Measurements from ENCODE around the gene TRIP12. TPM values are rescaled to one million over a fixed set of nuclear protein-coding genes. Genes with fewer than 3 reads are reported as not detected.
"Not testable (repeated sequence)": the region's sequence is repeated elsewhere in the genome, so short reads cannot be mapped to it uniquely, and the experiment has no call there.

TRIP12 gene
- total and polyA plus RNA-seq, 12 donors = 15.6 to 247 (median 198) TPM

DNA sequence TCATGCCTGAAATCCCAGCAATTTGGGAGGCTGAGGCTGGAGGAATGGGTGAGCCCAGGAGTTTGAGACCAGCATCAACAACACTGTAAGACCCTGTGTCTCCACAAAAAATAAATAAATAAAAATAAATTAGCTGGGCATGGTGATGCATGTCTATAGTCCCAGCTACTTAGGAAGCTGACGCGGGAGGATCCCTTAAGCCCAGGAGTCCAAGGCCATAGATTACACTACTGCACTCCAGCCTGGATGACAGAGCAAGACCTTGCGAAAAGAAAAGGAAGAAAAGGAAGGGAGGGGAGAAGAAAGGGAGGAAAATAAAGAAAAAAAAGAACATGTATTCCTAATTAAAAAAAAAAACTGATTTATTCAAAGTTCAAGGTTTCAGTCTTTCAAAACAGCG lies 78.2 kb downstream of the TRIP12 start:
- intact Hi-C loops (cut with DNase I) = no loop called here
- Histone ChIP-seq H3K27me3 (no peaks in the 10 kb centered on the region), H3K27ac (no peak overlapping the region), H3K36me3 (peaks cover 0 to 66% (median 6%) of the 10 kb centered on the region in 9 donors), H3K4me3 (no peak overlapping the region), H3K9me3 (no peaks in the 10 kb centered on the region), H3K4me1 (peaks cover 0 to 25% (median 12%) of the 10 kb centered on the region in 9 donors)
- ATAC-seq (no peak), DNase-seq (no peak)
- TF ChIP-seq, protein P1, sequence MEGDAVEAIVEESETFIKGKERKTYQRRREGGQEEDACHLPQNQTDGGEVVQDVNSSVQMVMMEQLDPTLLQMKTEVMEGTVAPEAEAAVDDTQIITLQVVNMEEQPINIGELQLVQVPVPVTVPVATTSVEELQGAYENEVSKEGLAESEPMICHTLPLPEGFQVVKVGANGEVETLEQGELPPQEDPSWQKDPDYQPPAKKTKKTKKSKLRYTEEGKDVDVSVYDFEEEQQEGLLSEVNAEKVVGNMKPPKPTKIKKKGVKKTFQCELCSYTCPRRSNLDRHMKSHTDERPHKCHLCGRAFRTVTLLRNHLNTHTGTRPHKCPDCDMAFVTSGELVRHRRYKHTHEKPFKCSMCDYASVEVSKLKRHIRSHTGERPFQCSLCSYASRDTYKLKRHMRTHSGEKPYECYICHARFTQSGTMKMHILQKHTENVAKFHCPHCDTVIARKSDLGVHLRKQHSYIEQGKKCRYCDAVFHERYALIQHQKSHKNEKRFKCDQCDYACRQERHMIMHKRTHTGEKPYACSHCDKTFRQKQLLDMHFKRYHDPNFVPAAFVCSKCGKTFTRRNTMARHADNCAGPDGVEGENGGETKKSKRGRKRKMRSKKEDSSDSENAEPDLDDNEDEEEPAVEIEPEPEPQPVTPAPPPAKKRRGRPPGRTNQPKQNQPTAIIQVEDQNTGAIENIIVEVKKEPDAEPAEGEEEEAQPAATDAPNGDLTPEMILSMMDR (IDR thresholded peaks at IDR 0.05) = no peak
- WGBS, 2 donors = 98% methylated on average over 4 of the region's 4 CpGs

- ATAC-seq = no peak
- Histone ChIP-seq H3K27me3 (no peaks in the 10 kb centered on the region), H3K4me3 (no peak overlapping the region), H3K36me3 (peaks cover 0 to 82% (median 12%) of the 10 kb centered on the region in 9 donors), H3K27ac (no peak overlapping the region), H3K4me1 (peaks cover 0 to 31% (median 3%) of the 10 kb centered on the region in 9 donors), H3K9me3 (no peaks in the 10 kb centered on the region)
- TF ChIP-seq, protein P1 (IDR thresholded peaks at IDR 0.05) = no peak
- DNase-seq = no peak
- WGBS, 2 donors = 64 to 67% methylated on average over 6 of the region's 6 CpGs
- intact Hi-C loops (cut with DNase I) = no loop called here
Measured at GRCh38 chr2:229838729-229839128, 83.1 kb downstream of the TRIP12 start.

GRCh38 chr2:229836847-229837246 lies 85.0 kb downstream of the TRIP12 start:
- no peak for ATAC-seq
- no peak for DNase-seq
- Histone ChIP-seq H3K4me1 (peaks cover 0 to 50% (median 20%) of the 10 kb centered on the region in 9 donors), H3K27ac (no peak overlapping the region), H3K27me3 (no peaks in the 10 kb centered on the region), H3K4me3 (no peak overlapping the region), H3K9me3 (no peaks in the 10 kb centered on the region), H3K36me3 (peaks cover 0 to 84% (median 12%) of the 10 kb centered on the region in 9 donors)
- intact Hi-C loops (cut with DNase I) = no loop called here
- 80 to 84% methylated on average over 7 of the region's 7 CpGs for WGBS, 2 donors
- TF ChIP-seq, protein P1 (IDR thresholded peaks at IDR 0.05) = no peak

DNA sequence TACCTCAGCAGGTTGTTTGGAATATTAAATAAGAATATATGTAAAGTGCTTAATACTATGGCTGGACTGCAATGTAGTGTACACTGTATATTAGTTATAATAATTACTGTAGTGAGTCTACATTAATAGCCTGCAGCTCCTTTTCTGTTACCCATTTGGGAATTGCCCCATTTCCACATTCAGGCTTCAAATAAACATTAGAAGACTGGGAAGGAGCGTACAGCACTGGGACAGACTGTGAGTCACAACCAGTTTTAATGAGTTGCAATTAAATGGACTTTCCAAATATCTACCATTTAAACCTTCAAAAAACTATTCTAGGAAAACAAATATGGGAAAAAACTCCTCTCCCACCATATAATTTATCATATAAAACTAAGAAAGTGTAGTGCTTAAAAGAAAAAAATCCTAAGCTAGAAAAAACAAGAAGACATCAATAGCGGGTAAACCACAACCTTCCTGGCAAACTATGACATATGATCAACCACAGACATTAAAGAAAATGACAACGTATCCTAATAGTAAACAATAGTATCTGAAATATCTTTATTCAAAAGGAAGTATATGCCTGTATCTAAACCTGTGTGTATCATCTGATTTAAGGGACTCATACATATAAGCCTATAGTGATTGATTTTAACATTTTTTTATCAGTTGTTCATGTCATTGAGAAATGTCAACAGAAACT lies 86.1 kb downstream of the TRIP12 start:
- H3K27me3 ChIP-seq = no peaks in the 10 kb centered on the region
- WGBS, 2 donors = 88 to 93% methylated on average over 3 of the region's 3 CpGs
- H3K9me3 ChIP-seq = no peaks in the 10 kb centered on the region
- H3K27ac ChIP-seq = no peak overlapping the region
- no peak for DNase-seq
- intact Hi-C loops (cut with DNase I) = no loop called here
- peaks cover 0 to 51% (median 20%) of the 10 kb centered on the region in 9 donors for H3K4me1 ChIP-seq
- no peak overlapping the region for H3K4me3 ChIP-seq
- peaks cover 0 to 84% (median 11%) of the 10 kb centered on the region in 9 donors for H3K36me3 ChIP-seq
- TF ChIP-seq, protein P1 (IDR thresholded peaks at IDR 0.05) = no peak
- ATAC-seq = no peak

DNA sequence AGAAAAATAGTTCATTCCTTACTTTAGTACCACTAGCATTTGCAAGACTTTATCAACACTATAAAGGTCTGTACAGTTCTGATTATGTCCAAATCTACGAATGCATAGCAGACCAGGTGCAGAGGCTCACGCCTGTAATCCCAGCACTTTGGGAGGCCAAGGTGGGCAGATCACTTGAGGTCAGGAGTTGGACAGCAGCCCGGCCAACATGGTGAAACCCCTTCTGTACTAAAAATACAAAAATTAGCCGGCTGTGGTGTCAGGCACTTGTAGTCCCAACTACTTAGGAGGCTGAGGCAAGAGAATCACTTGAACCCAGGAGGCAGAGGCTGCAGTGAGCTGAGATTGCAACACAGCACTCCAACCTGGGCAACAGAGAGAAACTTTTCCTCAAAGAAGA lies 87.4 kb downstream of the TRIP12 start:
- H3K27me3 ChIP-seq; DNase-seq; ATAC-seq; intact Hi-C loops (cut with DNase I); H3K9me3 ChIP-seq; H3K4me3 ChIP-seq; H3K27ac ChIP-seq: not testable (repeated sequence)
- Histone ChIP-seq H3K4me1 (peaks cover 0 to 51% (median 20%) of the 10 kb centered on the region in 9 donors), H3K36me3 (peaks cover 0 to 84% (median 6%) of the 10 kb centered on the region in 9 donors)
- 64 to 78% methylated on average over 4 of the region's 4 CpGs for WGBS, 2 donors
